Mucosa of descending colon (tissue), 3 donors: ENCODE results near the gene SP140L. TPM values are rescaled to one million over a fixed set of nuclear protein-coding genes. Genes with fewer than 3 reads are reported as not detected.
A peak's percentile ranks its signal among the peaks of the same experiment; 100 is the strongest.
"Not testable (repeated sequence)": the region's sequence is repeated elsewhere in the genome, so short reads cannot be mapped to it uniquely, and the experiment has no call there.

ENCODE experiments used
- ATAC-seq: fragments of 200-7000 bp; cut with Tn5 transposase; one replicate; pipeline ENCODE4 v1.9.1; 2020; ENCODE audit warnings: mild to moderate bottlenecking, moderate library complexity
- DNase-seq, 3 donors: peaks; one replicate each; pipeline ENCODE4 v3.0.0-alpha.2; 2020
- H3K36me3 ChIP-seq: fragments of 200-600 bp; one replicate; pipeline ENCODE4 v1.8.0; 2021; ENCODE audit warnings: low read depth, mild to moderate bottlenecking
- H3K4me1 ChIP-seq: fragments of 200-600 bp; one replicate; pipeline ENCODE4 v1.8.0; 2021; ENCODE audit warnings: low read depth, mild to moderate bottlenecking
- H3K4me3 ChIP-seq: fragments of 200-600 bp; one replicate; pipeline ENCODE4 v1.8.0; 2021; ENCODE audit warnings: mild to moderate bottlenecking
- H3K9me3 ChIP-seq: fragments of 200-600 bp; one replicate; pipeline ENCODE4 v1.8.0; 2021; ENCODE audit warnings: mild to moderate bottlenecking
- intact Hi-C, 2 donors: fragments of 100-400 bp; cut with DNase I in 1 of 2; cut with micrococcal nuclease in 1 of 2; formaldehyde crosslinking; loops; one replicate each; pipeline versions ENCODE4 v1.11.0 to v1.11.1; 2022; cut with DNase I, micrococcal nuclease
- total RNA-seq, 3 donors: library from RNA; stranded (reverse); fragmentation: NEBNext Ultra II Directional in 2 of 3; extraction: Animal tissue kit (Norgen Biotek cat#: 25700) in 2 of 3; gene quantifications; one replicate each; pipeline versions ENCODE4 v1.2.1 to v1.2.4, GENCODE V29; 2021 to 2023
- TF ChIP-seq, protein P1 (sequence below): fragments of 200-600 bp; IDR thresholded peaks from one replicate; pipeline ENCODE4 v1.8.0; 2022; ENCODE audit warnings: antibody characterized with exemption, mild to moderate bottlenecking
- donor health status: DM: no; HTN: no; CAD: no; lungs with moderate emphysema.
- donor health status: DM: no; HTN: no; CAD: no.
- donor health status: DM: no; HTN: yes; CAD: no.

Gene SP140L
- total RNA-seq, 3 donors from 2014 or later: 22.1 to 35.7 (median 23.4) TPM

DNA sequence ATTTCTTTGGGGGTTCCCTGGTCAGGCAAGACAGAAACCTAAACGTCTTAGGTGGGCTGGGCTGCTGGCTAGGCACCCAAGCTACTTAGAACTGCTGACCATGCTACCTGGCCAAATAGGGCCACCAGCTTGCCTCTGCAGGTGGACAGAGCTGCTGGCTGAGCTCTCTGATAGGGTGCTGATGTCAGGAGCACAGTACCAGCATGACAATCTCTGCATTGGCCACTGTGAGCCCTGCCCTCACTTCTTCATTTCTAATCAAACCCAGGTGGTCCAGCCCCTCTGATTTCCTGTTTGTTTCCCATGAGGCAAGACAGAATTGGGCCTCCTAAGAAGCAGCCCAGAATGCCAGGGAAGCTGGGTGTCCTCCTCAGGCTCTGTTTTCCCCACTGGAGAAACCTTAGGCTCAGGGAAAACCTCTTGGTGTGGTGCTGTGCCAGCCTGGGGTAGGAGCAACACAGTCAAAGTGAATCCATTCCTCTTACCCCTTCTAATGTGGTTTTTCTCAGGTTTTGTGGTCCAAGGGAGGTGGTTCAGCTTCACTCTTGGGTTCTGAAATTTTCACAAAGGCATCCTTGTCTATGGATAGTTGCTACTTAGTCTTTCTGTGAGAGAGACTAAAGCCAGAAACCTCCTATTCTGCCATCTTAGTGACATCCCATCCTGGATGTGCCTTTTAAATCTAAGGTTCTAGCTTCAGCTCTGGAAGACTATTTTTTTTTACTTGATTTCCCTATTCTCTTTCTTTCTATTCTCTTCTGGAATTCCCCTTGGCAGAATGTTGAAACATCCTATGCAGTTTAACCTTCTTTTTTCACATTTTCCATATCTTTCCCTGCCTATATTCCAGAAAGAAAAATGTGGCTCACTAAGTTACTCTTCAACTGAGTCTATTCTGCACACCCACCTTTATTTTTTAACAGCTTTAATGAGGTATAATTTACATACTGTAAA lies 104.2 kb downstream of the SP140L start:
- intact Hi-C loops: no loop called here
- no peaks in the 10 kb centered on the region for H3K4me1 ChIP-seq
- H3K36me3 ChIP-seq: no peaks in the 10 kb centered on the region
- TF ChIP-seq, protein P1, sequence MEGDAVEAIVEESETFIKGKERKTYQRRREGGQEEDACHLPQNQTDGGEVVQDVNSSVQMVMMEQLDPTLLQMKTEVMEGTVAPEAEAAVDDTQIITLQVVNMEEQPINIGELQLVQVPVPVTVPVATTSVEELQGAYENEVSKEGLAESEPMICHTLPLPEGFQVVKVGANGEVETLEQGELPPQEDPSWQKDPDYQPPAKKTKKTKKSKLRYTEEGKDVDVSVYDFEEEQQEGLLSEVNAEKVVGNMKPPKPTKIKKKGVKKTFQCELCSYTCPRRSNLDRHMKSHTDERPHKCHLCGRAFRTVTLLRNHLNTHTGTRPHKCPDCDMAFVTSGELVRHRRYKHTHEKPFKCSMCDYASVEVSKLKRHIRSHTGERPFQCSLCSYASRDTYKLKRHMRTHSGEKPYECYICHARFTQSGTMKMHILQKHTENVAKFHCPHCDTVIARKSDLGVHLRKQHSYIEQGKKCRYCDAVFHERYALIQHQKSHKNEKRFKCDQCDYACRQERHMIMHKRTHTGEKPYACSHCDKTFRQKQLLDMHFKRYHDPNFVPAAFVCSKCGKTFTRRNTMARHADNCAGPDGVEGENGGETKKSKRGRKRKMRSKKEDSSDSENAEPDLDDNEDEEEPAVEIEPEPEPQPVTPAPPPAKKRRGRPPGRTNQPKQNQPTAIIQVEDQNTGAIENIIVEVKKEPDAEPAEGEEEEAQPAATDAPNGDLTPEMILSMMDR: no peak
- H3K4me3 ChIP-seq: no peak overlapping the region
- peaks cover 18% of the 10 kb centered on the region for H3K9me3 ChIP-seq
- peak; percentile 27 for ATAC-seq
- DNase-seq: no peak

DNA sequence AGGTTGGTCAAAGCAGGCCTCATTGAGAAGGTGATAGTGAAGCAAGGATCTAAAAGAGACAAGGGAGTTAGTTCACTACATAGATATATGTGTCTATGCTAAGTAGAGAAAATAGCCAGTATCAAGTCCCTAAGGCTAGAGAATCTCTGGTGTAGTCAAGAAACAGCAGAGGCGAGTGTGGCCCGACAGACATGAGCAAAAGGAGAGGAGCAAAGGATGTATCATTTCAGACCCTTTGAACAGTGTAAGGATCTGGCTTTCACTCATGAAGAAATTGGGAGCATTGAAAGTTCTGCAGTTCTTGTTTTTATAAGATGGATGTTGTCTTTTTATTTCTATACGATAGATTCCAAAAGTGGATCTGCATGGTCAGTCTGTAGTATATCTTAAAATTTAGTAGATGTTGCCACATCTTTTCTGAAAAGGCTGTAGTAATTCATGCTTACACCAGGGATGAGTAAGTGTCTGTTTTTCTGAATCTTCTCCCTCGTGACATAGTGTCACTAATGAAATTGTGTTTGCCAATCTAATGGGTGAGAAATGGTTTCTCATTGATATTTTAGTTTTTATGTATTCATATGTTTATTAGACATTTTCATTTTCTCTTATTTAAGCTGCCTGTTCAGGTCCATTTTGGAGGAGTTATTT lies 107.8 kb downstream of the SP140L start:
- intact Hi-C loops: no loop called here
- no peak for DNase-seq
- ATAC-seq: no peak

DNA sequence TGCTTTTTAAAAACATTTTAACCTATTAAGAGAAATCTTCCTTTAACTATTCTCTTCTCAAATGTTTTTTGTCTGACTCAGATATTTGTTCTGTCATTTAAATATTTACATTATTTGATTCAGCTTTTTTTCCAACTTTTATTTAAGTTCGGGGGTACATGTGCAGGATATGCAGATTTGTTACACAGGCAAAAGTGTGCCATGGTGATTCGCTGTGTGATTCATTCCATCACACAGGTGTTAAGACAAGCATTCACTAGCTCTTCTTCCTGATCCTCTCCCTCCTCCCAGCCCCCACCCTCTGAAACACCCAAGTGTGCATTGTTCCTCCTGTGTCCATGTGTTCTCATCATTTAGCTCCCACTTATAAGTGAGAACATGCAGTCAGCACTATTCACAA lies 108.4 kb downstream of the SP140L start:
- H3K36me3 ChIP-seq: no peaks in the 10 kb centered on the region
- H3K4me1 ChIP-seq: no peaks in the 10 kb centered on the region
- H3K9me3 ChIP-seq: peaks cover 9% of the 10 kb centered on the region
- ATAC-seq: no peak
- H3K4me3 ChIP-seq: no peak overlapping the region
- TF ChIP-seq, protein P1: no peak
- no peak for DNase-seq
- intact Hi-C loops: no loop called here

More for the DNA sequence above, 107.8 kb downstream of the SP140L start:
- peaks cover 9% of the 10 kb centered on the region for H3K9me3 ChIP-seq
- no peaks in the 10 kb centered on the region for H3K36me3 ChIP-seq
- no peaks in the 10 kb centered on the region for H3K4me1 ChIP-seq
- TF ChIP-seq, protein P1: no peak
- no peak overlapping the region for H3K4me3 ChIP-seq

DNA sequence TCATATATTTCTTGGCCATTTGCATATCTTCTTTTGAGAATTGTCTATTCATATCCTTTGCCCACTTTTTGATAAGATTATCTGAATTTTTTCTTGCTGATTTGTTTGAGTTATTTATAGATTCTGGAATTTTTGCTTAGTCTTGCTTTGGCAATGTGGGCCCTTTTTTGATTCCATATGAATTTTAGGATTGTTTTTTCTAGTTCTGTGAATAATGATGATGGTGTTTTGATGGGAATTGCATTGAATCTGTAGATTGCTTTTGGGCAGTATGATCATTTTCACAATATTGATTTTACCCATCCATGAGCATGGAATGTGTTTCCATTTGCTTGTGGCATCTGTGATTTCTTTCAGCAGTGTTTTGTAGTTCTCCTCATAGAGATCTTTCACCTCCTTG lies 112.1 kb downstream of the SP140L start:
- ATAC-seq, H3K36me3 ChIP-seq, DNase-seq, H3K4me3 ChIP-seq, H3K4me1 ChIP-seq, intact Hi-C loops, H3K9me3 ChIP-seq: not testable (repeated sequence)

DNA sequence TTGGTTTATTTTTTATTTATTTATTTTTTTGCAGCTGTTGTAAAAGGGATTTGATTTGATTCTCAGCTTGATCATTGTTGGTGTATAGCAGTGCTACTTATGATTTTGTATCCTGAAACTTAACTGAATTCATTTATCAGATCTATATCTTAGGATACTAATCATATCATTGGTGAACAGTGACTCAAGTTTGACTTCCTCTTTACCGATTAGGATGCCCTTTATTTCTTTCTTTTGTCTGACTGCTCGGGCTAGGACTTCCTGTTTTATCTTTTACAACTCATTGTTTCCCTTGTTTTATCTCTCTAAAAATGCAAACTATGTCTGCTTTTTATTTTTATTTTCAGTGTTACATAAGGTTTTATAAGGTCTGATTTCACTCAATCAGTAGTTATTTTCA lies 112.6 kb downstream of the SP140L start:
- H3K4me3 ChIP-seq: no peak overlapping the region

More for the DNA sequence above, 112.6 kb downstream of the SP140L start:
- H3K36me3 ChIP-seq: no peaks in the 10 kb centered on the region
- H3K4me1 ChIP-seq: no peaks in the 10 kb centered on the region
- no peak for DNase-seq
- ATAC-seq: peak; percentile 35
- peaks cover 9% of the 10 kb centered on the region for H3K9me3 ChIP-seq
- TF ChIP-seq, protein P1: no peak
- intact Hi-C loops: no loop called here
